ENCODE measurements around the gene ARIH2.

GRCh38 chr3:49001155-49001554 lies 82.5 kb downstream of the ARIH2 start:
- TF ChIP-seq POLR2A (IDR thresholded peaks at IDR 0.05) (no peak), CTCF (IDR thresholded peaks at IDR 0.05) (no peak)

All from uterus (tissue), 2 donors.